ENCODE measurements around the gene KCNT1.
"Not testable (repeated sequence)": the region's sequence is repeated elsewhere in the genome, so short reads cannot be mapped to it uniquely, and the experiment has no call there.

Gene KCNT1

GRCh38 chr9:135701959-135702721 is at the start of gene KCNT1:
KCNT1 (plus strand) TSS chr9:135702185; CDS start chr9:135702259, 74 bp downstream.
- DNase-seq (ENCODE audit: low spot score) = peak; percentile 97

GRCh38 chr9:135655317-135655716 is 46.7 kb upstream of the KCNT1 start:
- DNase-seq (ENCODE audit: low spot score) = no peak

- no peak for DNase-seq (ENCODE audit: low spot score)
Observed at GRCh38 chr9:135657416-135657815, 44.6 kb upstream of the KCNT1 start.

GRCh38 chr9:135659252-135659651 is 42.7 kb upstream of the KCNT1 start:
- no peak for DNase-seq (ENCODE audit: low spot score)

GRCh38 chr9:135660407-135660806 is 41.6 kb upstream of the KCNT1 start:
- no peak for DNase-seq (ENCODE audit: low spot score)

GRCh38 chr9:135661816-135662560 is 40.0 kb upstream of the KCNT1 start:
- DNase-seq (ENCODE audit: low spot score) = no peak

GRCh38 chr9:135662758-135663450 is 39.1 kb upstream of the KCNT1 start, which contains the start of gene LCN9:
LCN9 (plus strand) TSS chr9:135663309; CDS start chr9:135663322, 13 bp downstream.
- no peak for DNase-seq (ENCODE audit: low spot score)

- DNase-seq (ENCODE audit: low spot score) = no peak
Observed at GRCh38 chr9:135663451-135663770, 38.6 kb upstream of the KCNT1 start.

GRCh38 chr9:135663857-135664256 is 38.1 kb upstream of the KCNT1 start:
- no peak for DNase-seq (ENCODE audit: low spot score)

- DNase-seq (ENCODE audit: low spot score) = no peak
Observed at GRCh38 chr9:135664266-135664665, 37.7 kb upstream of the KCNT1 start.

- DNase-seq (ENCODE audit: low spot score) = no peak
Observed at GRCh38 chr9:135664801-135665794, 36.9 kb upstream of the KCNT1 start.

- no peak for DNase-seq (ENCODE audit: low spot score)
Observed at GRCh38 chr9:135665795-135666189, 36.2 kb upstream of the KCNT1 start.

GRCh38 chr9:135666534-135667462 is 35.2 kb upstream of the KCNT1 start:
- DNase-seq (ENCODE audit: low spot score) = no peak

GRCh38 chr9:135667463-135668001 is 34.5 kb upstream of the KCNT1 start:
- DNase-seq (ENCODE audit: low spot score) = no peak

- not testable (repeated sequence) for DNase-seq (ENCODE audit: low spot score)
Observed at GRCh38 chr9:135669018-135669417, 33.0 kb upstream of the KCNT1 start.

GRCh38 chr9:135669616-135670285 is 32.2 kb upstream of the KCNT1 start:
- no peak for DNase-seq (ENCODE audit: low spot score)

- DNase-seq (ENCODE audit: low spot score) = no peak
Observed at GRCh38 chr9:135670721-135671590, 31.0 kb upstream of the KCNT1 start.

GRCh38 chr9:135671591-135672041 is 30.4 kb upstream of the KCNT1 start:
- DNase-seq (ENCODE audit: low spot score) = no peak
